IPS DF 19.7 (cell line): ENCODE data around the gene KLF12.

Experiments used
- DNase-seq: peaks from one replicate; pipeline ENCODE4 v3.0.0-alpha.2; 2013; ENCODE audit warnings: low read depth, low spot score

The KLF12 gene

GRCh38 chr13:74135326-74136083, 1.3 kb upstream of the KLF12 start:
- DNase-seq: no peak

GRCh38 chr13:74134777-74135325, 647 bp upstream of the KLF12 start:
- DNase-seq: no peak

- peak; percentile 52 for DNase-seq
These were observed 475 bp downstream of the KLF12 start for GRCh38 chr13:74133657-74134201.

- DNase-seq: no peak
These were observed 1.2 kb downstream of the KLF12 start for GRCh38 chr13:74132776-74133656.

- no peak for DNase-seq
These were observed 1.9 kb downstream of the KLF12 start for GRCh38 chr13:74132152-74132775.

- DNase-seq: no peak
These were observed 3.0 kb downstream of the KLF12 start for GRCh38 chr13:74131227-74131626.

GRCh38 chr13:74129500-74130191, 4.6 kb downstream of the KLF12 start:
- no peak for DNase-seq

- no peak for DNase-seq
These were observed 5.9 kb downstream of the KLF12 start for GRCh38 chr13:74128156-74128767.

GRCh38 chr13:74118328-74118727, 15.9 kb downstream of the KLF12 start:
- DNase-seq: no peak

GRCh38 chr13:74117207-74117705, 16.9 kb downstream of the KLF12 start:
- no peak for DNase-seq

GRCh38 chr13:74115133-74115532, 19.1 kb downstream of the KLF12 start:
- DNase-seq: no peak

GRCh38 chr13:74114641-74115040, 19.6 kb downstream of the KLF12 start:
- no peak for DNase-seq

GRCh38 chr13:74114202-74114601, 20.0 kb downstream of the KLF12 start:
- no peak for DNase-seq

GRCh38 chr13:74111901-74112824, 22.0 kb downstream of the KLF12 start:
- DNase-seq: no peak

GRCh38 chr13:74111399-74111798, 22.8 kb downstream of the KLF12 start:
- no peak for DNase-seq

- DNase-seq: no peak
These were observed 24.2 kb downstream of the KLF12 start for GRCh38 chr13:74110053-74110452.

GRCh38 chr13:74107598-74107997, 26.6 kb downstream of the KLF12 start:
- DNase-seq: no peak

GRCh38 chr13:74105871-74106270, 28.3 kb downstream of the KLF12 start:
- no peak for DNase-seq

GRCh38 chr13:74104661-74105275, 29.4 kb downstream of the KLF12 start:
- no peak for DNase-seq
